Measurements from ENCODE around the gene SCN1A.

The SCN1A gene

DNA sequence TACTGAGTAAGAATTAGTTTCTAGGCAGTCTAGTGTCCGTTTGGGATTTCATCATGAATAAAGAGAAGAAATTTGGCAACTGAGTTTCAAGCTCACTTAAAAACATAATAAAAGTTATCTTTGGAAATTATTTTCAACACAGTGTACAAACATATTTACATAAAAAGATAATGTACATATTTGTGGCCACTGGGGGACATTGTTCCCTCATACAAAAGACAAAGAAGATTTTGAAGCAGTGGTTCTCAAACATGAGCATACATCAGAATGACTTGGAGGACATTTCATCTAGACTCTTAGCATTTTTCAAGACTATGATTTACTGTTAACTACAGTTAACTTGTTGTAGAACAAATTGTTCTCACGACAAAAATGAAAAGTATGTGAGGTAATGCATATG lies 158.6 kb downstream of the SCN1A start:
- DNase-seq: no peak

DNA sequence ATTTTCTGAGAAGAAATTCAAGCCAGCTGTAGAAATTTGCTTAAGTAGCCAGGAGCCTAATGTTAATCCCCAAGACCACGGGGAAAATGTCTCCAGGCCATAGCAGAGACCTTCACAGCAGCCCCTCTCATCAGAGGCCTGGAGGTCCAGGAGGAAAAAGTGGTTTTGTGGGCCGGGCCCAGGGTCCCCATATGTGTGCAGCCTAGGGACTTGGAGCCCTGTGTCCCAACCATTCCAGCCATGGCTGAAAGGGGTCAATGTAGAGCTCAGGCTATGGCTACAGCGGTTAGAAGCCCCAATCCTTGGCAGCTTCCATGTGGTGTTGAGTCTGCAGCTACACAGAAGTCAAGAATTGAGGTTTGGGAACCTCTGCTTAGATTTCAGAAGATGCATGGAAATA lies 160.1 kb downstream of the SCN1A start:
- DNase-seq: no peak

DNA sequence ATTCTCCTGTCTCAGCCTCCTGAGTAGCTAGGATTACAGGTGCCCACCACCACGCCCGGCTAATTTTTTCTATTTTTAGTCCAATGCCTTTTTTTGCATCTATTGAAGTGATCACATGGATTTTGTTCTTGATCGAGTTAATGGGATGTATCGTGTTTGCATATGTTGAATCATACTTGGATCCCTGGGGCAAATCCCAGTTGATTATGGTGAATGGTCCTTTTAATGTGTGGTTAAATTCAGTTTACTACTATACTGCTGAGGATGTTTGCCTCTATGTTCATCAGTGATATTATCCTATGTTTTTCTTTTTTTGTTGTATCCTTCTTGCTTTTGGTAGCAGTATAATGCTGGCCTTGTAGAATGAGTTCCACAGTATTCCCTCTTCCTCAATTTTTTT lies 166.0 kb downstream of the SCN1A start:
- no peak for DNase-seq

DNA sequence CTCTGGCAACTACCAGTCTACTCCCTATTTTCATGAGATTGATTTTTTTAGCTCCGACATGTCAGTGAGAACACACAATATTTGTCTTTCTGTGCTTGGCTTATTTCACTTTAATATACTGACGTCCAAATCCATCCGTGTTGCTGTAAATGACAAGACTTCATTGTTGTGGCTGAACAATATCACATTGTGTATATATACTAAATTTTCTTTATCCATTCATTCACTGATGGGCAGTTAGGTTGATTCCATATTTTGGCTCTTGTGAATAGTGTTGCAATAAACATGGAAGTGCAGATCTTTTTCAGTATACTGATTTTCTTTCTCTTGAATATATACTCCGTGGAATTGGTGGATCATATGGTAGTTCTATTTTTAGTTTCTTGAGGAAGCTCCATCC lies 168.4 kb downstream of the SCN1A start:
- DNase-seq: no peak

DNA sequence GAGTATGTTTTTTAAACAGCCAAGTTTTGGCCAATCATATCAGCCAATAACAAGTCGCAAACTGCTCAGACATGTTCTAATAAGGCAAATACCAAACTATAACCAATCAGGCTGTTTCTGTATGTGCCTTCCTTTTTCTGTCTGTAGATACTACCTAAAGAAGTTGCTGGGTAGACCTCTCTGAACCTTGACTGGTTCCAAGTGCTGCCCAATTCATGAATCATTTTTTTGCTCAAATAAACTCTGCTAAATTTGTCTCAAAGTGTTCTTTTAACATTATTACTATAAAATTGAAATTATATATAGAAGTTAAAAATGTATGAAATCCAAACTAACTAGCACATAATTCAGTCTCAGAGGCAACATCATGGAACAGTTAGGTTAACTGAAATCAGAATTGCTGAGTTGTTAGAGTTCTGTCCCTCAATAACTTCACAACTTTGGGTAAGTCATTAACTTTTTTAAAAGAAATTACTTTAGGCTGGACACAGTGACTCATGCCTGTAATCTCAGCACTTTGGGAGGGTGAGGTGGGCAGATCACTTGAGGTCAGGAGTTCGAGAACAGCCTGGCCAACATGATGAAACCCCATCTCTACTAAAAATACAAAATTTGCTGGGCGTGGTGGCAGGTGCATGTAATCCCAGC lies 169.4 kb downstream of the SCN1A start:
- no peak for DNase-seq

DNA sequence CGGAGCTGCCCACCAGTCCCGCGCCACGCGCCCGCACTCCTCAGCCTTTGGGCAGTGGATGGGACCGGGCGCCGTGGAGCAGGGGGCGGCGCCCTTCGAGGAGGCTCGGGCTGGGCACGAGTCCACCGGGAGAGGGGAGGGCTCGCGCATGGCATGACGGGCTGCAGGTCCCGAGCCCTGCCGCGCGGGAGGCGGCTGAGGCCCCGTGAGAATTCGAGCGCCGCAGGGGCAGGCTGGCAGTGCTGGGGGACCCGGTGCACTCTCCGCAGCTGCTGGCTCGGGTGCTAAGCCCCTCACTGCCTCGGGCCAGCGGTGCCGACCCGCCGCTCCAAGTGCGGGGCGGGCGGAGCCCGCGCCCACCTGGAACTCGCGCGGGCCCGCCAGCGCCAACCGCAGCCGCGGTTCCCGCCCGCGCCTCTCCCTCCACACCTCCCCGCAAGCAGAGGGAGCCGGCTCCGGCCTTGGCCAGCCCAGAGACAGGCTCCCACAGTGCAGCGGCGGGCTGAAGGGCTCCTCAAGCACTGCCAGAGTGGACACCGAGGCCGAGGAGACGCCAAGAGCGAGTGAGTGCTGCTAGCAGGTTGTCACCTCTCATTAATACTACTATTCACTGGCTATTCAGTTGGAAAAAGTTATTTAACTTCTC lies 170.7 kb downstream of the SCN1A start:
- DNase-seq: no peak

DNA sequence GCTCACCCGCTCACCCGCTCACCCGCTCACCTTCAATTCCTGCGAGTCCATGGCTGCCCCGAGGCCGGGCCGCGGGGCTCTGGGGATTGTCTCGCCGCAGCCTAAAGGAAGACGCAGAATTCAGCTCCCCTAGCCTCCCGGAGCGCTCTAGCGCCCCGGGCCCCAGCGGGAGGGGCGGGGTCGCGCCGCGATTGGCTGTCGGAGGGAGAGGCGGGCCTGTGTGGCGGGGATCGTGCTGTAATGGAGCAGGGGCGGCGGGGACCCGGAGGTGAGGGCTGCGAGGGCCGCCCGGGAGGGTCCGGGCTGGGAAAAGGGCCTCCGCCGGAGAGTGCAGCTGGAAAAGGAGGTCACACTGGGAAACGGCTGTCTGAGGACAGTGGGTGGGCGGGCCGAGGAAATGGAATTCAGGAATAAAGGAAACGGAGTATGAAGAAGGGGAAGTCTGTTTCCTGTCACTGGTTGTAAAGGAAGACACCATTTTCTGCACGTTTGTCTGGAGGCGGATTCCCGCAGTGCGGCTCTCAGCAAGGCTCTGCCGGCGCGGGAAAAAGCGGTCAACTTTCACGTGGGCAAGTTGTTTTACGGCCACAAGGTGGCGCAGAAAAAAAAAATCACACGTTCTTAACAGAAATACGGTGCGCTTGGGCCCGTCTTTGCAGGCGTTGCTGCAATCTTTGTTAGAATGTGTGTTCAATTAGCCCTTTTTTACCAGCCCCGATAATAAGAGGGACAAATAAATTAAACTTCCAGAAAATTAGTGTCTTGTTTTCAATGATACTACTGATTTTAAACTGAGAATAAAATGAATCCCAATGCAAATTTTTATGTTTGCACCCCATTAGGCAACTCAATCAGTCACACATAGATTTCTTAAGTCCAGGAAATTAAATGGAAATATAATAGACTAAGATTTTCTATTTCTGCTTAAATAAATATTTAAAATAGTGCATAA lies 173.9 kb downstream of the SCN1A start, which contains the start of gene TTC21B:
TTC21B (minus strand) TSS at position 122 of the 952 bp plus-strand sequence; CDS start at position 51, 71 bp downstream.
- peak; percentile 93 for DNase-seq

DNA sequence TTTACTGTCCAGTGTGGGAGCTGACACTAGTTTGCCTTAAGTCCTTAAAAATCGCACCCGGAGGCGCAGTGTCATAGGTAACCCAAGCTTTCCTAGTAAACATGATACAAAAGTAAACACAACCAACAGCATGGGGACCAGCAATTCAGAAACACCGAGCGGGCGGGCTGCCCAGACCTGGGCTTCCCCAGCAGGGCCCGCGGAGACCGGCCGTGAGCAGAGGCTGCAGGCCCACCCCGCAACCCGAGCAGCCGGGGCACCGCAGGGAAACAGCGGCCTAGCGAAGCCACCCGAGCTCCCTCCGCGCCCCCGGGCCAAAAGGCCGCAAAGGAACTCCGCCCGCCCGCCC lies 174.5 kb downstream of the SCN1A start:
- peak; percentile 45 for DNase-seq

DNA sequence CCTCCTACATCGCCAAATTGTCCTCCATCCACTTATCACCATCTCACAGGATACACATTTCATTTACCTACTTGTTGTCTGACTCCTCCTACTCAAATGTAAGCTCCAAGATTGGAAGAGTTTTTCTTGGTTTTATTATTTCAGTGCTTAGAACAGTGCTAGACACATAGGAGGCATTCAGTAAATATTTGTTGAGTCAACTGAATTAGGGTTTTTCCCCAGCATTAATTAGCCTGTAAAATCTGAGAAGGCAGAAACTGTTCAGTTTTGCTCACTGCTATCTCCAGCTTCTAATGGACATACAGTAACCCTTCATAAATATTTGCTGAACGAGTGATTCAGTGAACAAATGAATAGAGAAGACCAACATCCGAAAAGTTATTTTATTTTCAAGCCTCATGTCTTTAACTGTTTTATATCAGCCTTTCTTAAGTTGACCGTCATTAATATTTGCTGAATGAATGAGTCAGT lies 175.0 kb downstream of the SCN1A start:
- DNase-seq: no peak

DNA sequence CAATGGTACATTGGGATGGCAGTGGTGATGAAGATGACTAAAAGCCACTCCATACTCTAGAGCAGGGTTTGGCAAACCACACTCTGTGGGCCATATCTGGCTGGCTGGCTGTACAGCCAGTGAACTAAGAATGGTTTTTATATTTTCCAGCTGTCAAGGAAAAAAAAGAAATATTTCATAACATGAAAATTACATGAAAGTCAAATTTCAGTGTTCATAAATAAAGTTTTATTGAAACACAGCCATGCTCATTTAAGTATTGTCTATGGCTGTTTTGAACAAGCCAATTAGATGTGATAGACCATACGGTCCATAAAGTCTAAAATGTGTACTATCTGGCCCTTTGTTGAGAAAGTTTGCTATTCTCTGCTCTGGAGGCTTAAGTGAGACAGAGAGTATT lies 175.7 kb downstream of the SCN1A start:
- DNase-seq: no peak

DNA sequence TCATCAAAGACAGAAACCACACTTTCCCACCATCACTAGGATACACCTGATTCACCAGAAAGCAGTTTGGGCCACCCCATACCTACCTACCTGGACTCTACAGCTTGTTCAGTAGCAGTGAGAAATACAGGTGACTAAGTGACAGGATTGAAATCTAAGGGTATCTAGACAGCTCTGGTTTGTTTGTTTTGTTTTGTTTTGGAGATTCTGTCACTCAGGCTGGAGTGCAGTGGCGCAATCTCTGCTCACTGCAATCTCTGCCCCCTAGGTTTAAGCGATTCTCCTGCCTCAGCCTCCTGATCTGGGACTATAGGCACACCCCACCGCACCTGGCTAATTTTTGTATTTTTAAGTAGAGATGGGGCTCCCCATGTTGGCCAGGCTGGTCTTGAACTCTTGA lies 177.4 kb downstream of the SCN1A start:
- no peak for DNase-seq

DNA sequence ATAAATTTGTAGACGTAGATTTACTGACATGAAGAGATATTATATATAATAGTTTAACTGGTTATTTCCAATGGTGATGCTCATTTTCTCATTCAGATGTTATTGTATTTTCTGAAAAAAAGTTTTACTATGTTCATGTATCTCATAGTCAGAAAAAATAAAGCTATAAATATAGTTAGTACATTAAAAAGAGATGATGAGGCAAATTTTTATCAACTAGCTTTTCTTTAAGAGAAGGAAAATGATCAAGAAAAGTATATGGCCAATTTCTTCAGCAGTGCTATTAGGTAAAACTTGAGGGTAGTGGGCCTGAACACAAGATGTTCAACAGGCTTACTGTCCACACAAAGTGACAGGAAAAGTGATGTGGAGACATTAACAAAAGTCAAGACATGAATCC lies 186.0 kb downstream of the SCN1A start:
- no peak for DNase-seq

DNA sequence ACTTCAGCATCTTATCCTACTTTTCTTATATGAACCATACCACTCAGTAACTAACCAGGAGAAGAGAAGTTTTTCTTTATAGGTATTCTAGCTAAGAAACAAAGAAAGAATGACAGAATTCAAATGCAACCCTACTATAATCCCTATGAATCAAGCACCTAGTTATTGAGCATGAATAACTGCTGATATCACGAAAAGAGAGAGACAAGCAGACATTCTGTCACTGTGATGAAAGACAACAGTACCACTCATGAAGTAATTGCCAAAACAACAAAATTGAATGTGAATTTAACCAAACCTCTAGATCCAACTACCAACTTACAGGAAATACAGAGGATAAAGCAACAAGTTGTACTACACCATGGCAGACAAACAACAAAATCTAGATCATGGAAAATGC lies 189.6 kb downstream of the SCN1A start:
- no peak for DNase-seq
